HEK293T (cell line): ENCODE results near the gene CCDC149.

ENCODE experiments used
- ARNT ChIP-seq: fragments of 450-650 bp; IDR thresholded peaks from 2 replicates; pipeline ENCODE4 v1.6.1; 2017; ENCODE audit warnings: mild to moderate bottlenecking
- BHLHE40 ChIP-seq: fragments of 450-650 bp; IDR thresholded peaks from 2 replicates; pipeline ENCODE4 v1.6.1; 2016; ENCODE audit warnings: mild to moderate bottlenecking, moderate library complexity, borderline replicate concordance
- CTBP1 ChIP-seq: fragments of 450-650 bp; IDR thresholded peaks from 2 replicates; pipeline ENCODE4 v1.6.1; 2016; ENCODE audit warnings: borderline replicate concordance
- ELF4 ChIP-seq: fragments of 450-650 bp; IDR thresholded peaks from 2 replicates; pipeline ENCODE4 v1.6.1; 2017; ENCODE audit warnings: antibody characterized with exemption
- FOXK2 ChIP-seq: fragments of 450-650 bp; IDR thresholded peaks from 2 replicates; pipeline ENCODE4 v1.6.1; 2016; ENCODE audit warnings: mild to moderate bottlenecking
- FOXM1 ChIP-seq: fragments of 450-650 bp; IDR thresholded peaks from 2 replicates; pipeline ENCODE4 v1.6.1; 2017; ENCODE audit warnings: mild to moderate bottlenecking, borderline replicate concordance
- HDGF ChIP-seq: fragments of 450-650 bp; IDR thresholded peaks from 2 replicates; pipeline ENCODE4 v1.6.1; 2017; ENCODE audit warnings: antibody characterized with exemption, borderline replicate concordance
- L3MBTL2 ChIP-seq: fragments of 450-650 bp; conservative IDR thresholded peaks from 2 replicates; pipeline ENCODE4 v1.6.1; 2016; ENCODE audit warnings: mild to moderate bottlenecking
- NFRKB ChIP-seq: fragments of 450-650 bp; IDR thresholded peaks from 2 replicates; pipeline ENCODE4 v1.6.1; 2016; ENCODE audit warnings: mild to moderate bottlenecking, moderate library complexity
- SP1 ChIP-seq: fragments of 450-650 bp; IDR thresholded peaks from 2 replicates; pipeline ENCODE4 v1.6.1; 2017
- TARDBP ChIP-seq: fragments of 450-650 bp; IDR thresholded peaks from 2 replicates; pipeline ENCODE4 v1.6.1; 2016
- ZNF384 ChIP-seq: fragments of 450-650 bp; IDR thresholded peaks from 2 replicates; pipeline ENCODE4 v1.6.1; 2016

DNA sequence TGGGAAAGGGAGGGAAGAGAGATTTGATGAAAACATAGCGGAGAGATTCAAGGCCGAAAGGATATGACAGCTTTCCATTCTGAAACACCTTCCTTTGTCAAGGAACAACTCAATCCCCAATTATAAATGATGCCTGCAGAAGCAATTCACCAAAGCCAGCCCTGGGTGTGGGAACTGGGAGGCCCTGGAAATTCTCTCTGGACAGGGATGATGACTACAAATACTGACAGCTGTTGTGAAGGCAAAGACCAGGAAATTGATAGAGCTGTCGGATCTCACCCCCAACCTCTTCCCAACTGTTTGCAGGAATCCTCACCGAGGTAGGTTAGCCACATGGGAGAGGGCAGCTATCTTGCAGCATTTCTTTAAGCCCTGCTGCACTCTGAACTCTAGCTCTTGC, 54.3 kb downstream of the CCDC149 start:
- no peak for TF ChIP-seq ELF4
- no peak for TF ChIP-seq FOXM1
- TF ChIP-seq NFRKB, result no peak
- no peak for TF ChIP-seq SP1
- TF ChIP-seq CTBP1, result no peak
- no peak for TF ChIP-seq TARDBP
- no peak for TF ChIP-seq BHLHE40
- TF ChIP-seq L3MBTL2, result no peak
- no peak for TF ChIP-seq ARNT
- no peak for TF ChIP-seq ZNF384
- TF ChIP-seq FOXK2, result no peak
- no peak for TF ChIP-seq HDGF
